Heart left ventricle (tissue), 16 donors: Measurements from ENCODE around the gene MTX2. TPM values are rescaled to one million over a fixed set of nuclear protein-coding genes. Genes with fewer than 3 reads are reported as not detected.

ENCODE experiments used
- ATAC-seq, 4 donors: fragments of 200-7000 bp; cut with Tn5 transposase; one replicate each; pipeline ENCODE4 v1.9.1; 2020 to 2022; ENCODE audit warnings: moderate library complexity in 4 of 4, mild to moderate bottlenecking in 3 of 4, moderate number of reproducible peaks in 1 of 4
- DNase-seq, 5 donors: peaks; one replicate each; pipeline ENCODE4 v3.0.0-alpha.2; 2020
- H3K27ac ChIP-seq, 12 donors: fragments of 200-600 bp; sonication (generic) in 4 of 12; one replicate each; pipeline versions ENCODE4 v1.5.0 to v1.8.0; 2016 to 2022; ENCODE audit warnings: mild to moderate bottlenecking in 2 of 12
- H3K27me3 ChIP-seq, 9 donors: fragments of 200-600 bp; sonication (generic) in 2 of 9; one replicate each; pipeline versions ENCODE4 v1.5.1 to v1.8.0; 2016 to 2022; ENCODE audit warnings: mild to moderate bottlenecking in 3 of 9
- H3K36me3 ChIP-seq, 9 donors: fragments of 200-600 bp; sonication (generic) in 2 of 9; one replicate each; pipeline versions ENCODE4 v1.5.0 to v1.8.0; 2018 to 2022; ENCODE audit warnings: mild to moderate bottlenecking in 2 of 9
- H3K4me1 ChIP-seq, 12 donors: fragments of 200-600 bp; sonication (generic) in 4 of 12; one replicate each; pipeline versions ENCODE4 v1.5.0 to v1.8.0; 2016 to 2022; ENCODE audit warnings: mild to moderate bottlenecking in 3 of 12
- H3K4me3 ChIP-seq, 12 donors: fragments of 200-600 bp; sonication (generic) in 4 of 12; one replicate each; pipeline versions ENCODE4 v1.5.0 to v1.8.0; 2017 to 2022; ENCODE audit warnings: mild to moderate bottlenecking in 9 of 12, moderate library complexity in 4 of 12
- H3K9me3 ChIP-seq, 12 donors: fragments of 200-600 bp; sonication (generic) in 4 of 12; one replicate each; pipeline versions ENCODE4 v1.5.0 to v1.8.0; 2016 to 2022; ENCODE audit warnings: mild to moderate bottlenecking in 1 of 12
- POLR2A ChIP-seq, 2 donors: fragments of 450-650 bp; IDR thresholded peaks; one replicate each; pipeline ENCODE4 v1.6.1; 2017; ENCODE audit warnings: antibody characterized with exemption in 2 of 2, mild to moderate bottlenecking in 2 of 2, moderate library complexity in 2 of 2
- WGBS, 4 donors: extraction: QIAGEN DNeasy Blood & Tissue Kit in 2 of 4; methylation state at CpG; one replicate each; pipeline versions ENCODE4 v1.1.5 to v1.1.7; 2013 to 2018; 5-methylcytosine and 5-hydroxymethylcytosine counted together
- intact Hi-C, 10 donors: fragments of 100-400 bp; cut with DNase I; formaldehyde crosslinking; loops; one replicate each; pipeline versions ENCODE4 v1.11.1 to v1.14.2; 2022
- polyA plus RNA-seq, 2 donors: library from polyadenylated mRNA; stranded (reverse); fragments of 200-250 nt; gene quantifications; one replicate each; pipeline ENCODE4 v1.2.3, GENCODE V29; 2013
- total RNA-seq, 9 donors: library from RNA; depleted of rRNA in 2 of 9; stranded (reverse); fragments of >200 nt in 2 of 9; fragmentation: NEBNext Ultra II Directional in 3 of 9; extraction: Animal tissue kit (Norgen Biotek cat#: 25700) in 3 of 9; gene quantifications; one replicate each; pipeline versions ENCODE4 v1.1.0 to v1.2.4, GENCODE V29; 2016 to 2023
- TF ChIP-seq, protein P1 (sequence below), 12 donors: fragments of 200-600 bp; sonication (generic) in 4 of 12; IDR thresholded peaks; one replicate each; pipeline versions ENCODE4 v1.5.0 to v1.8.0; 2018 to 2022; ENCODE audit warnings: antibody characterized with exemption in 12 of 12, mild to moderate bottlenecking in 5 of 12
- donor health status: ischemic (EF 13 %, LVEDD 7.1; RV severe dilation, severe dysfunction).
- donor health status: healthy with polysubstance abuse.
- donor health status: DM: no; HTN: yes; CAD: no.
- donor health status: DM: no; HTN: no; CAD: no.
- donor health status: ischemic (EF 25% LVEDD 6.9; RV normal size, moderate dysfunction).
- donor health status: ischemic (EF 25% LVEDD 5.7; RV mildly dilated, moderate dysfunction).
- donor health status: healthy.
- donor health status: DM: yes; HTN: yes; CAD: no.
- donor health status: ischemic (EF 35%, LVEDD 5.7; RV mildly dilated, moderate dysfunction).
- donor health status: nonischemic (EF 11% LVEDD 7.7; RV severe dilation, severe dysfunction).
- donor health status: DM: yes; HTN: yes; CAD: no.
- donor health status: PGD.
- donor health status: ischemic (EF 29% LVEDD 5.4; RV normal size, mild dysfunction).
- donor health status: nonischemic (EF 23%, LVEDD 6.1; RV moderate dilation, normal function).

MTX2 gene
- total and polyA plus RNA-seq, 11 donors: 37.6 to 79.7 (median 44.7) TPM

DNA sequence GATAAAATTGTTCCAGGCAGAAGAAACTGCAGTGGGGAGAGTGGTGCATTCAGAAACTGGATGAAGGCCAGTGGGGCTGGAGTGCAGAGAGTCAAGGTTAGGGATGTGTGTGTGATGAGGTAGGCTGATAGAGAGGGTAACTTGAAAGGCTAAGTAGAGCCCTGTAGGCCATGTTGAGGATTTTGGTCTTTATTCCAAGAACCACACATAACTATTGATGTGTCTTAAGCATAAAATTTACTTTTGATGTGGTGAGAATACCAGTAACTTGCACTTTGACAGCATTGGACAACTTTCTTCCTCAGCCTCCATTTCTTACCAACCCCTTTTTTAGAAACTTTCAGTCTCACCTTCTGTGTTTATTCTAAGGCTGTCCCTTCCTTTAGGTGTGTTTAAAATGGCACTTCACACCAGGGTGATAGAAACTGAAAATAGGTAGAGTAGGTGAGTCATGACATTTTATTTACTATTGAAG, 22.6 kb downstream of the MTX2 start:
- DNase-seq (no peak), ATAC-seq (peak in 3 of 4 donors; percentile 45 to 68 (median 66))
- H3K27ac ChIP-seq: no peak overlapping the region
- TF ChIP-seq POLR2A (IDR thresholded peaks at IDR 0.05): no peak
- TF ChIP-seq, protein P1, sequence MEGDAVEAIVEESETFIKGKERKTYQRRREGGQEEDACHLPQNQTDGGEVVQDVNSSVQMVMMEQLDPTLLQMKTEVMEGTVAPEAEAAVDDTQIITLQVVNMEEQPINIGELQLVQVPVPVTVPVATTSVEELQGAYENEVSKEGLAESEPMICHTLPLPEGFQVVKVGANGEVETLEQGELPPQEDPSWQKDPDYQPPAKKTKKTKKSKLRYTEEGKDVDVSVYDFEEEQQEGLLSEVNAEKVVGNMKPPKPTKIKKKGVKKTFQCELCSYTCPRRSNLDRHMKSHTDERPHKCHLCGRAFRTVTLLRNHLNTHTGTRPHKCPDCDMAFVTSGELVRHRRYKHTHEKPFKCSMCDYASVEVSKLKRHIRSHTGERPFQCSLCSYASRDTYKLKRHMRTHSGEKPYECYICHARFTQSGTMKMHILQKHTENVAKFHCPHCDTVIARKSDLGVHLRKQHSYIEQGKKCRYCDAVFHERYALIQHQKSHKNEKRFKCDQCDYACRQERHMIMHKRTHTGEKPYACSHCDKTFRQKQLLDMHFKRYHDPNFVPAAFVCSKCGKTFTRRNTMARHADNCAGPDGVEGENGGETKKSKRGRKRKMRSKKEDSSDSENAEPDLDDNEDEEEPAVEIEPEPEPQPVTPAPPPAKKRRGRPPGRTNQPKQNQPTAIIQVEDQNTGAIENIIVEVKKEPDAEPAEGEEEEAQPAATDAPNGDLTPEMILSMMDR (IDR thresholded peaks at IDR 0.05): no peak
- no peaks in the 10 kb centered on the region for H3K9me3 ChIP-seq
- peaks cover 0 to 26% (median 10%) of the 10 kb centered on the region in 12 donors for H3K4me1 ChIP-seq
- H3K27me3 ChIP-seq: no peaks in the 10 kb centered on the region
- H3K4me3 ChIP-seq: no peak overlapping the region
- intact Hi-C loops: no loop called here
- no peaks in the 10 kb centered on the region for H3K36me3 ChIP-seq

DNA sequence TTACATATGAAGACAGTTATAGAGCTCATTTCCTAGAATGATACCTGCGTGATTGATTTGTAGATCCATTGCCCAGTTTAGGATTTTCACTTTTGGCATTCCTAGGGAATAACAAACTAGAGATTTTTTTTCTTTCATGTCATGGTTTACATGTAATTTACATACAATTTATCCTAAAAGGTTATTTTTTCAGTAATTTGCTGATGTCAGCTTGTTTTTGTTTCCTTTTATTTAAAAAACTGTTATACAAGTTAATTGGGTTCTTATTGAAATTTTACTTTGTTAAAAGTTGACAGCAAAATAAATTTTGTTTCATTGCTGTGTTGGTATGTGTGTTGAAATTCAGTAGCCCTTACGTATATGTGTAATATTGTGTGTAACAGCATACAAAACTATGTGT, 23.4 kb downstream of the MTX2 start:
- Histone ChIP-seq H3K27ac (no peak overlapping the region), H3K4me1 (peaks cover 0 to 26% (median 10%) of the 10 kb centered on the region in 12 donors), H3K36me3 (peaks cover 0 to 3% (median 0%) of the 10 kb centered on the region in 9 donors), H3K4me3 (no peak overlapping the region), H3K9me3 (no peaks in the 10 kb centered on the region), H3K27me3 (no peaks in the 10 kb centered on the region)
- DNase-seq: no peak
- intact Hi-C loops: no loop called here
- no peak for ATAC-seq
- 89 to 95% (median 92%) methylated on average over 2 of the region's 2 CpGs for WGBS, 4 donors
- TF ChIP-seq, protein P1 (IDR thresholded peaks at IDR 0.05): no peak
- TF ChIP-seq POLR2A (IDR thresholded peaks at IDR 0.05): no peak

DNA sequence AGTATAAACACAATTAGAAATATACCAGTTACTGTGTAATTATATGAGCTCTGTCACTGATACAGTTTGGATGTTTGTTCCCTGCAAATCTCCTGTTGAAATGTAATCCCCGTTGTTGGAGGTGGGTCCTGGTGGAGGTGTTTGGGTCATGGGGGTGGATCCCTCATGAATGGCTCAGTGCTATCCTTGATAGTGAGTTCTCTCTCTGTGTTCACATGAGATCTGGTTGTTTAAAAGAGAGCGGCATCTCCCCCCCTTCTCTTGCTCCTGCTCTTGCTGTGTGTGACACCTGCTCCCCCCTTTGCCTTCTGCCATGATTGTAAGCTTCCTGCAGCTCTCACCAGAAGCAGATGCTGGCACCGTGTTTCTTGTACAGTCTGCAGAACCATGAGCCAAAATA, 24.1 kb downstream of the MTX2 start:
- Histone ChIP-seq H3K27ac (no peak overlapping the region), H3K9me3 (no peaks in the 10 kb centered on the region)
- no peak for DNase-seq

DNA sequence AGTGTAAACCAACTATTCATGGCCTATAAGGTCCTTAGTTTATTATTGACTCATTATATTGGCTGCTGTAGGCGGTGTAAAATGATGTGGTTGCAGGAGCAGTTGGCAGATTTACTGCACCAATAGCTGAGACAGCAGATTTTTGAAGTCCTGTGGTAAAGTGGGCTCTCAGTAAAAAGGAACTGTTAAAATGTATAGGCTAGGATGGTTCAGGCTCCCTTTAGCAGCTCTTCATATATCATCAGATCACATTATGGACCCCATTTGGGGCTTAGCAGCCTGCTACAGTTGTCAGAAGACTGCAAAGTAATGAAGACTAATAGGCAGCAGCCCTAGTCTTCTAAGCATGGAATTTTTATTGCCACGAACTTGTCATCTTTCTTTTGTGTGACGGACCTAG, 27.8 kb downstream of the MTX2 start:
- TF ChIP-seq POLR2A (IDR thresholded peaks at IDR 0.05): no peak
- TF ChIP-seq, protein P1 (IDR thresholded peaks at IDR 0.05): no peak
- WGBS, 4 donors: 91 to 94% (median 93%) methylated on average over 3 of the region's 3 CpGs
- no peak for DNase-seq
- no peaks in the 10 kb centered on the region for H3K9me3 ChIP-seq
- H3K36me3 ChIP-seq: peaks cover 0 to 21% (median 0%) of the 10 kb centered on the region in 9 donors
- H3K4me1 ChIP-seq: peaks cover 0 to 13% (median 4%) of the 10 kb centered on the region in 12 donors
- no peak overlapping the region for H3K27ac ChIP-seq
- ATAC-seq: no peak
- no peak overlapping the region for H3K4me3 ChIP-seq
- no peaks in the 10 kb centered on the region for H3K27me3 ChIP-seq
- intact Hi-C loops: no loop called here

More for the DNA sequence above, 24.1 kb downstream of the MTX2 start:
- Histone ChIP-seq H3K36me3 (peaks cover 0 to 10% (median 0%) of the 10 kb centered on the region in 9 donors), H3K4me3 (no peak overlapping the region), H3K27me3 (no peaks in the 10 kb centered on the region), H3K4me1 (peaks cover 0 to 26% (median 9%) of the 10 kb centered on the region in 12 donors)
- ATAC-seq: no peak
- TF ChIP-seq, protein P1 (IDR thresholded peaks at IDR 0.05): no peak
- no peak for TF ChIP-seq POLR2A (IDR thresholded peaks at IDR 0.05)
- intact Hi-C loops: no loop called here
- WGBS, 4 donors: 72 to 83% (median 74%) methylated on average over 3 of the region's 3 CpGs
